Measurements from ENCODE around the gene CD83.
A peak's percentile ranks its signal among the peaks of the same experiment; 100 is the strongest.

CD83 gene

GRCh38 chr6:14120546-14120945, 3.0 kb downstream of the CD83 start:
- Histone ChIP-seq H3K4me1 (ENCODE audit: insufficient read depth, low read length) (no peaks in the 10 kb centered on the region), H3K36me3 (ENCODE audit: insufficient read depth, low read length) (no peaks in the 10 kb centered on the region), H2AFZ (ENCODE audit: low read depth, low read length) (no peak overlapping the region), H3K9me3 (ENCODE audit: low read length) (no peaks in the 10 kb centered on the region), H3K27me3 (ENCODE audit: insufficient read depth, low read length) (no peaks in the 10 kb centered on the region), H3K4me3 (ENCODE audit: low read length) (no peak overlapping the region)

GRCh38 chr6:14121936-14122344, 4.4 kb downstream of the CD83 start:
- no peaks in the 10 kb centered on the region for H3K4me1 ChIP-seq (ENCODE audit: insufficient read depth, low read length)
- H2AFZ ChIP-seq (ENCODE audit: low read depth, low read length), result no peak overlapping the region
- no peak overlapping the region for H3K4me3 ChIP-seq (ENCODE audit: low read length)
- H3K27me3 ChIP-seq (ENCODE audit: insufficient read depth, low read length), result no peaks in the 10 kb centered on the region
- H3K36me3 ChIP-seq (ENCODE audit: insufficient read depth, low read length), result no peaks in the 10 kb centered on the region
- H3K9me3 ChIP-seq (ENCODE audit: low read length), result no peaks in the 10 kb centered on the region

GRCh38 chr6:14123386-14124111, 6.0 kb downstream of the CD83 start:
- no peaks in the 10 kb centered on the region for H3K9me3 ChIP-seq (ENCODE audit: low read length)
- no peaks in the 10 kb centered on the region for H3K27me3 ChIP-seq (ENCODE audit: insufficient read depth, low read length)
- no peak overlapping the region for H2AFZ ChIP-seq (ENCODE audit: low read depth, low read length)
- no peaks in the 10 kb centered on the region for H3K4me1 ChIP-seq (ENCODE audit: insufficient read depth, low read length)
- H3K36me3 ChIP-seq (ENCODE audit: insufficient read depth, low read length), result no peaks in the 10 kb centered on the region
- H3K4me3 ChIP-seq (ENCODE audit: low read length), result no peak overlapping the region

- H3K27me3 ChIP-seq (ENCODE audit: insufficient read depth, low read length), result no peaks in the 10 kb centered on the region
- no peak overlapping the region for H2AFZ ChIP-seq (ENCODE audit: low read depth, low read length)
- H3K4me1 ChIP-seq (ENCODE audit: insufficient read depth, low read length), result no peaks in the 10 kb centered on the region
- H3K9me3 ChIP-seq (ENCODE audit: low read length), result no peaks in the 10 kb centered on the region
- no peak overlapping the region for H3K4me3 ChIP-seq (ENCODE audit: low read length)
- no peaks in the 10 kb centered on the region for H3K36me3 ChIP-seq (ENCODE audit: insufficient read depth, low read length)
Measured at GRCh38 chr6:14125346-14125745, 7.8 kb downstream of the CD83 start.

GRCh38 chr6:14126191-14126590, 8.6 kb downstream of the CD83 start:
- Histone ChIP-seq H3K36me3 (ENCODE audit: insufficient read depth, low read length) (no peaks in the 10 kb centered on the region), H3K9me3 (ENCODE audit: low read length) (no peaks in the 10 kb centered on the region), H2AFZ (ENCODE audit: low read depth, low read length) (no peak overlapping the region), H3K27me3 (ENCODE audit: insufficient read depth, low read length) (no peaks in the 10 kb centered on the region), H3K4me1 (ENCODE audit: insufficient read depth, low read length) (no peaks in the 10 kb centered on the region), H3K4me3 (ENCODE audit: low read length) (no peak overlapping the region)

- Histone ChIP-seq H2AFZ (ENCODE audit: low read depth, low read length) (no peak overlapping the region), H3K36me3 (ENCODE audit: insufficient read depth, low read length) (no peaks in the 10 kb centered on the region), H3K4me3 (ENCODE audit: low read length) (no peak overlapping the region), H3K9me3 (ENCODE audit: low read length) (no peaks in the 10 kb centered on the region), H3K4me1 (ENCODE audit: insufficient read depth, low read length) (no peaks in the 10 kb centered on the region), H3K27me3 (ENCODE audit: insufficient read depth, low read length) (no peaks in the 10 kb centered on the region)
Measured at GRCh38 chr6:14127611-14128010, 10.0 kb downstream of the CD83 start.

- no peaks in the 10 kb centered on the region for H3K9me3 ChIP-seq (ENCODE audit: low read length)
- no peaks in the 10 kb centered on the region for H3K4me1 ChIP-seq (ENCODE audit: insufficient read depth, low read length)
Measured at GRCh38 chr6:14128012-14128411, 10.4 kb downstream of the CD83 start.

GRCh38 chr6:14128746-14129145, 11.2 kb downstream of the CD83 start:
- Histone ChIP-seq H3K36me3 (ENCODE audit: insufficient read depth, low read length) (no peaks in the 10 kb centered on the region), H3K9me3 (ENCODE audit: low read length) (no peaks in the 10 kb centered on the region), H3K27me3 (ENCODE audit: insufficient read depth, low read length) (no peaks in the 10 kb centered on the region), H2AFZ (ENCODE audit: low read depth, low read length) (peak overlapping the region; percentile 38), H3K4me1 (ENCODE audit: insufficient read depth, low read length) (no peaks in the 10 kb centered on the region), H3K4me3 (ENCODE audit: low read length) (no peak overlapping the region)

More at GRCh38 chr6:14128012-14128411, 10.4 kb downstream of the CD83 start:
- Histone ChIP-seq H2AFZ (ENCODE audit: low read depth, low read length) (no peak overlapping the region), H3K4me3 (ENCODE audit: low read length) (no peak overlapping the region), H3K36me3 (ENCODE audit: insufficient read depth, low read length) (no peaks in the 10 kb centered on the region), H3K27me3 (ENCODE audit: insufficient read depth, low read length) (no peaks in the 10 kb centered on the region)

- Histone ChIP-seq H3K4me3 (ENCODE audit: low read length) (no peak overlapping the region), H2AFZ (ENCODE audit: low read depth, low read length) (peak overlapping the region; percentile 38), H3K9me3 (ENCODE audit: low read length) (no peaks in the 10 kb centered on the region), H3K4me1 (ENCODE audit: insufficient read depth, low read length) (no peaks in the 10 kb centered on the region), H3K27me3 (ENCODE audit: insufficient read depth, low read length) (no peaks in the 10 kb centered on the region), H3K36me3 (ENCODE audit: insufficient read depth, low read length) (no peaks in the 10 kb centered on the region)
Measured at GRCh38 chr6:14129575-14129974, 12.0 kb downstream of the CD83 start.

- Histone ChIP-seq H3K36me3 (ENCODE audit: insufficient read depth, low read length) (no peaks in the 10 kb centered on the region), H3K27me3 (ENCODE audit: insufficient read depth, low read length) (no peaks in the 10 kb centered on the region)
Measured at GRCh38 chr6:14130435-14131075, 13.0 kb downstream of the CD83 start.

GRCh38 chr6:14131579-14131978, 14.0 kb downstream of the CD83 start:
- Histone ChIP-seq H3K36me3 (ENCODE audit: insufficient read depth, low read length) (no peaks in the 10 kb centered on the region), H2AFZ (ENCODE audit: low read depth, low read length) (no peak overlapping the region), H3K4me1 (ENCODE audit: insufficient read depth, low read length) (no peaks in the 10 kb centered on the region), H3K27me3 (ENCODE audit: insufficient read depth, low read length) (no peaks in the 10 kb centered on the region), H3K4me3 (ENCODE audit: low read length) (no peak overlapping the region), H3K9me3 (ENCODE audit: low read length) (no peaks in the 10 kb centered on the region)

More at GRCh38 chr6:14130435-14131075, 13.0 kb downstream of the CD83 start:
- H3K4me3 ChIP-seq (ENCODE audit: low read length), result no peak overlapping the region
- no peaks in the 10 kb centered on the region for H3K4me1 ChIP-seq (ENCODE audit: insufficient read depth, low read length)
- no peaks in the 10 kb centered on the region for H3K9me3 ChIP-seq (ENCODE audit: low read length)
- no peak overlapping the region for H2AFZ ChIP-seq (ENCODE audit: low read depth, low read length)

GRCh38 chr6:14132244-14132920, 14.8 kb downstream of the CD83 start:
- Histone ChIP-seq H2AFZ (ENCODE audit: low read depth, low read length) (no peak overlapping the region), H3K4me3 (ENCODE audit: low read length) (no peak overlapping the region), H3K27me3 (ENCODE audit: insufficient read depth, low read length) (no peaks in the 10 kb centered on the region), H3K4me1 (ENCODE audit: insufficient read depth, low read length) (no peaks in the 10 kb centered on the region), H3K36me3 (ENCODE audit: insufficient read depth, low read length) (no peaks in the 10 kb centered on the region), H3K9me3 (ENCODE audit: low read length) (no peaks in the 10 kb centered on the region)

GRCh38 chr6:14132921-14133275, 15.3 kb downstream of the CD83 start:
- no peaks in the 10 kb centered on the region for H3K36me3 ChIP-seq (ENCODE audit: insufficient read depth, low read length)
- H3K4me1 ChIP-seq (ENCODE audit: insufficient read depth, low read length), result no peaks in the 10 kb centered on the region
- H3K9me3 ChIP-seq (ENCODE audit: low read length), result no peaks in the 10 kb centered on the region
- no peaks in the 10 kb centered on the region for H3K27me3 ChIP-seq (ENCODE audit: insufficient read depth, low read length)
- no peak overlapping the region for H3K4me3 ChIP-seq (ENCODE audit: low read length)
- H2AFZ ChIP-seq (ENCODE audit: low read depth, low read length), result no peak overlapping the region

Measured in neuron (in vitro differentiated cells).